ENCODE measurements around the gene APLF.

The APLF gene

DNA sequence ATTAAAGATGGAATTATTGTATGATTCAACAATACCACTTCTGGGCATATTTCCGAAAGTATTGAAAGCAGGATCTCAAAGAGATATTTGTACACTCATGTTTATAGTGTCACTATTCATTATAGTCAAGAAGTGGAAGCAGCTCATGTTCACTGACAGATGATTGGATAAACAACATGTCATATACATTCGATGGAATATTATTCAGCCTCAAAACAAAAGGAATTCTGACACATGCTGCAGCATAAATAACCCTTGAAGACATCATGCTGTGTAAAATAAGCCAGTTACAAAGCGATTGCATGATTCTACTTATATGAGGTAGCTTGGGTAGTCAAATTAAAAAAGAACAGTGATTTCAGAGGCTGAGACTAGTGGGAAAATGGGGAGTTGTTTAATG is 136.7 kb downstream of the APLF start:
- Histone ChIP-seq H3K4me3 (ENCODE audit: low read depth, low read length) (no peak overlapping the region), H3K27me3 (ENCODE audit: insufficient read depth, low read length) (peaks cover 7% of the 10 kb centered on the region; the same call in 1 of the 2 replicates), H3K79me2 (ENCODE audit: control insufficient read depth, insufficient read depth, low read length, unreplicated experiment) (no peaks in the 10 kb centered on the region), H3K27ac (ENCODE audit: low read depth, low read length) (no peak overlapping the region), H3K4me1 (ENCODE audit: control insufficient read depth, insufficient read depth, low read length, unreplicated experiment) (no peaks in the 10 kb centered on the region), H2AFZ (ENCODE audit: low read length, unreplicated experiment) (no peak overlapping the region), H3K36me3 (ENCODE audit: insufficient read depth, low read length) (no peaks in the 10 kb centered on the region)

DNA sequence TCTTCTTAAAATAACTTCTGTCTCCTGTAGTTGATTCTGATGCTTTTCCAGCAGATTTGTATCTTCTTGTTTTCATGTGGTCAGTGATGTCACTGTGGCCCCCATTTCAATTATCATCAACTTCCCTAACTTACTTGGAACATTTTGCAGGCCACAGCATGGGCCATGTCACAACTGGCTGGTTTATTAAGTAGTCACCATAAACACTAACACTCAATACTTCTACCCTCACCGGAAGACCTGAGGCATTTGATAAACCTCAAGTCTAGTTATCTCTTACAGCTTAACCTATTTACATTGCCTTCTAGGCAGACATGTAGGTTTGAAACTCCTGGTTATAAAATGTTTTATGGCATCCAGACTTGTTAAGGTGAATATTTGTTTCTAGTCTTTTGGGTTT is 138.6 kb downstream of the APLF start:
- no peaks in the 10 kb centered on the region for H3K36me3 ChIP-seq (ENCODE audit: insufficient read depth, low read length)
- no peak overlapping the region for H2AFZ ChIP-seq (ENCODE audit: low read length, unreplicated experiment)
- H3K27me3 ChIP-seq (ENCODE audit: insufficient read depth, low read length) = peaks cover 12% of the 10 kb centered on the region
- H3K4me1 ChIP-seq (ENCODE audit: control insufficient read depth, insufficient read depth, low read length, unreplicated experiment) = no peaks in the 10 kb centered on the region
- no peak overlapping the region for H3K4me3 ChIP-seq (ENCODE audit: low read depth, low read length)
- no peaks in the 10 kb centered on the region for H3K79me2 ChIP-seq (ENCODE audit: control insufficient read depth, insufficient read depth, low read length, unreplicated experiment)
- no peak overlapping the region for H3K27ac ChIP-seq (ENCODE audit: low read depth, low read length)

DNA sequence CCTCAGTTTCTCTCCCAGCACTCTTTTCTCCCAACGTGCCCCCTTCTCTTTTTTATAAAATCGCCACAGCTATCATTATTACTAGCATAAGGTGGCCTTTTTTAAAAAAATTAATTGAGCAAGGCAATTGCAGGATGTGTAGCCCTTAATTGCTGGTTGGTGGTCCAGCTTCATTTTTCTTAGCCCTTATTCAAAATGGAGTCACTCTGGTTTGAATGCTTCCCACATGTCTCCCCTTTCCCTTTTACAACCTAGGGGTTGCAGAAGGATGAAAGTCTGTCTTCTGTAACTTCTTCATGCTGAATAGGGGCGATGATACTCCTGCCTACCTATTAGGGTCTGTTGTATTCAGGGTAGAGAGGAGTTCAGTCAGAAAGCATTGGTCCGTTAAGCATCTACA is 139.4 kb downstream of the APLF start:
- Histone ChIP-seq H3K4me1 (ENCODE audit: control insufficient read depth, insufficient read depth, low read length, unreplicated experiment) (no peaks in the 10 kb centered on the region), H3K79me2 (ENCODE audit: control insufficient read depth, insufficient read depth, low read length, unreplicated experiment) (no peaks in the 10 kb centered on the region), H3K4me3 (ENCODE audit: low read depth, low read length) (no peak overlapping the region), H3K27me3 (ENCODE audit: insufficient read depth, low read length) (peaks cover 12% of the 10 kb centered on the region), H3K36me3 (ENCODE audit: insufficient read depth, low read length) (no peaks in the 10 kb centered on the region), H3K27ac (ENCODE audit: low read depth, low read length) (no peak overlapping the region), H2AFZ (ENCODE audit: low read length, unreplicated experiment) (no peak overlapping the region)

DNA sequence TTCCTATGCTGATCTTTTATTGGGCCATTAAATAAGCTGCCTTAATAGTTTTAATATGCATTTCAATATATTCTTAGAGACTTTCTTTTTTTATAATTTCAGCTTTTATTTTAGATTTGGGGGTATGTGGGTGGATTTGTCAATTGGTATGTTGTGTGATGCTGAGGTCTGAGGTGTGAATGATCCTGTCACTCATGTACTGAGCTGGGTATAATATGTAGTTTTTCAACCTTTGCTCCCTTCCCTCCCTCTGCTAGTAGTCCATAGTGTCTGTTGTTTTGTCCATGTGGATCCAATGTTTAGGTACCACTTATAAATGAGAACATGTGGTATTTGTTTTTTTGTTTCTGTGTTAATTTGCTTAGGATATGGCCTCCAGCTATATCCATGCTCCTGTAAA is 140.5 kb downstream of the APLF start:
- Histone ChIP-seq H3K4me1 (ENCODE audit: control insufficient read depth, insufficient read depth, low read length, unreplicated experiment) (no peaks in the 10 kb centered on the region), H3K27ac (ENCODE audit: low read depth, low read length) (no peak overlapping the region), H3K4me3 (ENCODE audit: low read depth, low read length) (no peak overlapping the region), H3K79me2 (ENCODE audit: control insufficient read depth, insufficient read depth, low read length, unreplicated experiment) (no peaks in the 10 kb centered on the region), H3K36me3 (ENCODE audit: insufficient read depth, low read length) (no peaks in the 10 kb centered on the region), H3K27me3 (ENCODE audit: insufficient read depth, low read length) (peaks cover 12% of the 10 kb centered on the region), H2AFZ (ENCODE audit: low read length, unreplicated experiment) (no peak overlapping the region)

DNA sequence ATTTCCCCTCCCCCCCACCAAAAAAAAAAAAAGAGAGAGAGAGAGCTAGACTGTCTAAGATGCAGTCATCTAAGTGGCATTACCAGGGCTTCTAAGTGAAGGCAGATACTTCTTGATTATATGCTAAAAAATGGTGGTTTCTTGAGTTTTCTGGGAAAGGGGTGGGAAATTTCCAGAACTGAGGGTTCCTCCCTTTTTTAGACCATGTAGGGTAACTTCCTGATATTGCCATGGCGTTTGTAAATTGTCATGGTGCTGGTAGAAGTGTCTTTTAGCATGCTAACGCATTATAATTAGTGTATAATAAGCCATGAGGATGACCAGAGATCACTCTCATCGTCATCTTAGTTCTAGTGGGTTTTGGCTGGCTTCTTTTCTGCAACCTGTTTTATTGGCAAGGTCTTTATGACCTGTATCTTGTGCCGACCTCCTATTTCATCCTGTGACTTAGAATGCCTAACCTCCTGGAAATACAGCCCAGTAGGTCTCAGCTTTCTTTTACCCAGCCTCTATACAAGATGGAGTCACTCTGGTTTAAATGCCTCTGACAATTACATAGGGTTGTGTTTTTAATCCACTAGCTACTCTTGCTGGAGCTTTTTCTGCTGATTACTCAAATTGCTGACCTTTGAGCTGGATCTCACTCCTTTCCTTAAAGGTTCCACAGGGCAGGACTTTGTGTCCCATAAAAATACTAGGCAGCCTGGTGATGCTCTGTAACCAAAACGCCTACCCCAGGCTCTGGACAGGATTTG is 145.6 kb downstream of the APLF start:
- Histone ChIP-seq H3K79me2 (ENCODE audit: control insufficient read depth, insufficient read depth, low read length, unreplicated experiment) (no peaks in the 10 kb centered on the region), H3K4me3 (ENCODE audit: low read depth, low read length) (no peak overlapping the region), H3K27ac (ENCODE audit: low read depth, low read length) (no peak overlapping the region), H2AFZ (ENCODE audit: low read length, unreplicated experiment) (no peak overlapping the region), H3K4me1 (ENCODE audit: control insufficient read depth, insufficient read depth, low read length, unreplicated experiment) (no peaks in the 10 kb centered on the region), H3K27me3 (ENCODE audit: insufficient read depth, low read length) (peaks cover 12% of the 10 kb centered on the region), H3K36me3 (ENCODE audit: insufficient read depth, low read length) (no peaks in the 10 kb centered on the region)

DNA sequence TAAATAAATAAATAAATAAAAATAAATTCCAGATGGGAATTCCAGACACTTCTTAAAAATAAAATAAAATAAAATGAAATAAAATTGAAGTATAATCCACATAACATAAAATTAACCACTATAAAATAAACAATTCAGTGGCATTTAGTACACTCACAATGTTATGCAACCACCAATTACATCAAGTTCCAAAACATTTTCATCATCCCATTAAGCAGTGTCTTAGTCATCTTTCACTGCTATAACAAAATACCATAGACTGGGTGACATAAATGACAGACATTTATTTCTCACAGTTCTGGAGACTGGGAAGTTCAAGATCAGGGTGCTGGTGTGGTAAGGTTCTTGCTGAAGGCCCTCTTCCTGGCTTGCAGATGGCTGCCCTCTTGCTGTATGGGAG is 153.4 kb downstream of the APLF start:
- Histone ChIP-seq H3K4me3 (ENCODE audit: low read depth, low read length) (no peak overlapping the region), H3K27ac (ENCODE audit: low read depth, low read length) (no peak overlapping the region), H3K4me1 (ENCODE audit: control insufficient read depth, insufficient read depth, low read length, unreplicated experiment) (no peaks in the 10 kb centered on the region), H3K79me2 (ENCODE audit: control insufficient read depth, insufficient read depth, low read length, unreplicated experiment) (no peaks in the 10 kb centered on the region), H3K36me3 (ENCODE audit: insufficient read depth, low read length) (no peaks in the 10 kb centered on the region), H3K27me3 (ENCODE audit: insufficient read depth, low read length) (peaks cover 1% of the 10 kb centered on the region; the same call in 1 of the 2 replicates), H2AFZ (ENCODE audit: low read length, unreplicated experiment) (no peak overlapping the region)

DNA sequence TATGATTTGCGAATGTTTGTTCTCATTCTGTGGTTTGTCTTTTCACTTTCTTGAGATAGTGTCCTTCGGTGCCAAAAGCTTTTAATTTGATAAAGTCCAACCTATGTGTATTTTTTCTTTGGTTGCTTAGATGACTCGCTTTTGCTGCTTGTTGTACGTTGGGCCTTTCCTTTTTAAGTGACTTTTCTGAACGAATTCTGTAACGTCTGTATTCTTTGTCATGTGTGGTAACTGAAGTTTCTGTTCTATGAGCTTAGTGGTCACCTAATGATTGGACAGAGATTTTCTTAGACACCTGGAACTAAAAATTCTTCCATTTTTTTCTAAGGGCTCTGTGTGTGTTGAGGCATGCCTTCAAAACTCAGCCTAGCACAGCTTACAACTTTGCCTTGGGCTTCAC is 156.4 kb downstream of the APLF start:
- no peaks in the 10 kb centered on the region for H3K79me2 ChIP-seq (ENCODE audit: control insufficient read depth, insufficient read depth, low read length, unreplicated experiment)
- no peak overlapping the region for H2AFZ ChIP-seq (ENCODE audit: low read length, unreplicated experiment)
- peaks cover 28% of the 10 kb centered on the region for H3K27me3 ChIP-seq (ENCODE audit: insufficient read depth, low read length)
- no peaks in the 10 kb centered on the region for H3K4me1 ChIP-seq (ENCODE audit: control insufficient read depth, insufficient read depth, low read length, unreplicated experiment)
- H3K27ac ChIP-seq (ENCODE audit: low read depth, low read length) = no peak overlapping the region
- H3K36me3 ChIP-seq (ENCODE audit: insufficient read depth, low read length) = no peaks in the 10 kb centered on the region
- no peak overlapping the region for H3K4me3 ChIP-seq (ENCODE audit: low read depth, low read length)

DNA sequence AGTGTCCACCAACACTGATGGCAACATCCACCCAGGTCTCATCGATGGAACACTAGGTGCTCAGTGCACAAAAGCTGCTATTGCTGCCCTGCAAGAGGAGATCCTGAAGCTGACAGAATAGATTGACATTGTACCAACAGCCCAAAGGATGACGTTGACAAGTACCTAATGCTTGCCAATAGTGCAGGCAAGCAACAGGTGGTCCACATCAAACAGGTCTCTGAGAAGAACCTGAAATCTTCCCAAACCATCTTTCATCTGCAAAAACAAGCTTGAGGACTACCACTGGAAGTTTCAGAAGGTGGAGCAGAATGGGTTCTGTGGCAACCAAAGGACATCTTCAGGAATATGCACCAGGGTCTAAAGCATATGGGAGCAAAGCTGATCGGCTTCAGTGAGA is 160.2 kb downstream of the APLF start:
- no peak overlapping the region for H2AFZ ChIP-seq (ENCODE audit: low read length, unreplicated experiment)
- no peaks in the 10 kb centered on the region for H3K4me1 ChIP-seq (ENCODE audit: control insufficient read depth, insufficient read depth, low read length, unreplicated experiment)
- no peaks in the 10 kb centered on the region for H3K79me2 ChIP-seq (ENCODE audit: control insufficient read depth, insufficient read depth, low read length, unreplicated experiment)
- peaks cover 52% of the 10 kb centered on the region for H3K27me3 ChIP-seq (ENCODE audit: insufficient read depth, low read length)
- H3K4me3 ChIP-seq (ENCODE audit: low read depth, low read length) = no peak overlapping the region
- no peak overlapping the region for H3K27ac ChIP-seq (ENCODE audit: low read depth, low read length)
- no peaks in the 10 kb centered on the region for H3K36me3 ChIP-seq (ENCODE audit: insufficient read depth, low read length)

Data from ACC112 (cell line).